CD14-positive monocyte (primary cell): Measurements from ENCODE around the gene CDC40. TPM values are rescaled to one million over a fixed set of nuclear protein-coding genes. Genes with fewer than 3 reads are reported as not detected.
"Not testable (repeated sequence)": the region's sequence is repeated elsewhere in the genome, so short reads cannot be mapped to it uniquely, and the experiment has no call there.

Experiments
- DNase-seq, 3 donors: peaks; one replicate each; pipeline ENCODE4 v3.0.0-alpha.2; 2011 to 2022
- H2AFZ ChIP-seq: 2 replicates; pipeline ENCODE4 v1.6.0; 2012; ENCODE audit warnings: mild to moderate bottlenecking, low read depth, low read length, inconsistent platforms; ENCODE audit not compliant: insufficient read depth, poor library complexity, severe bottlenecking
- H3K27ac ChIP-seq, 2 donors: 1 replicate in 1 of 2; 2 replicates in 1 of 2; pipeline ENCODE4 v1.5.1; 2012 to 2013; ENCODE audit warnings: low read length in 2 of 2, control low read depth in 1 of 2, inconsistent platforms in 1 of 2, low read depth in 1 of 2, mild to moderate bottlenecking in 1 of 2
- H3K27me3 ChIP-seq, 2 donors: one replicate each; pipeline versions ENCODE4 v1.6.0 to v1.6.1; 2011 to 2013; ENCODE audit warnings: low read length in 2 of 2; ENCODE audit not compliant: control insufficient read depth in 2 of 2, insufficient read depth in 2 of 2
- H3K36me3 ChIP-seq, 2 donors: replicated peaks in 1 of 2; 1 replicate in 1 of 2; 2 replicates in 1 of 2; pipeline versions ENCODE4 v1.5.1 to v1.6.1; 2012 to 2013; ENCODE audit warnings: low read length in 2 of 2, control low read depth in 1 of 2, inconsistent platforms in 1 of 2, mild to moderate bottlenecking in 1 of 2; ENCODE audit not compliant: insufficient read depth in 2 of 2, control insufficient read depth in 1 of 2
- H3K4me1 ChIP-seq, 2 donors: 1 replicate in 1 of 2; 2 replicates in 1 of 2; pipeline versions ENCODE4 v1.5.1 to v1.6.1; 2012 to 2013; ENCODE audit warnings: low read length in 2 of 2, control low read depth in 1 of 2, inconsistent platforms in 1 of 2, mild to moderate bottlenecking in 1 of 2, moderate library complexity in 1 of 2; ENCODE audit not compliant: insufficient read depth in 2 of 2, control insufficient read depth in 1 of 2
- H3K4me2 ChIP-seq: replicated peaks from 2 replicates; pipeline ENCODE3; 2012; ENCODE audit warnings: low read length, moderate library complexity, mild to moderate bottlenecking; ENCODE audit not compliant: poor library complexity, severe bottlenecking; ENCODE audit errors: extremely low read depth
- H3K4me3 ChIP-seq, 3 experiments: fragments of 200-600 bp in 1 of 3; sonication (generic) in 1 of 3; replicated peaks in 1 of 3; 1 replicate in 2 of 3; 2 replicates in 1 of 3; pipeline ENCODE4 v1.5.1; 2011 to 2013; ENCODE audit warnings: low read length in 3 of 3, mild to moderate bottlenecking in 3 of 3, control low read depth in 2 of 3, low read depth in 2 of 3, inconsistent platforms in 1 of 3, moderate library complexity in 1 of 3
- H3K79me2 ChIP-seq: 2 replicates; pipeline ENCODE4 v1.6.0; 2012; ENCODE audit warnings: mild to moderate bottlenecking, control low read depth, inconsistent platforms, low read length, moderate library complexity; ENCODE audit not compliant: insufficient read depth
- H3K9ac ChIP-seq: 2 replicates; pipeline ENCODE4 v1.6.0; 2017; ENCODE audit warnings: low read length, mild to moderate bottlenecking; ENCODE audit not compliant: insufficient read depth, poor library complexity, severe bottlenecking
- H3K9me3 ChIP-seq, 2 donors: replicated peaks in 1 of 2; 1 replicate in 1 of 2; 2 replicates in 1 of 2; pipeline versions ENCODE4 v1.5.1 to v1.6.1; 2012 to 2013; ENCODE audit warnings: low read length in 2 of 2, control low read depth in 1 of 2; ENCODE audit not compliant: control insufficient read depth in 1 of 2, insufficient read depth in 1 of 2
- H4K20me1 ChIP-seq: 2 replicates; pipeline ENCODE4 v1.6.0; 2012; ENCODE audit warnings: mild to moderate bottlenecking, low read length, control low read depth, moderate library complexity; ENCODE audit not compliant: insufficient read depth
- H3K27ac Mint-ChIP-seq, 7 donors: one replicate each; pipeline ENCODE4 v1.8.0; 2020; ENCODE audit warnings: mild to moderate bottlenecking in 7 of 7, mixed read lengths in 7 of 7, moderate library complexity in 6 of 7, inconsistent platforms in 2 of 7
- H3K27me3 Mint-ChIP-seq, 3 donors: one replicate each; pipeline ENCODE4 v1.8.0; 2021 to 2022; ENCODE audit warnings: low read depth in 3 of 3, mild to moderate bottlenecking in 3 of 3, mixed read lengths in 3 of 3, moderate library complexity in 3 of 3, inconsistent platforms in 1 of 3
- H3K36me3 Mint-ChIP-seq, 2 donors: one replicate each; pipeline ENCODE4 v1.8.0; 2020; ENCODE audit warnings: mixed read lengths in 2 of 2, inconsistent platforms in 1 of 2, mild to moderate bottlenecking in 1 of 2
- H3K4me1 Mint-ChIP-seq: one replicate; pipeline ENCODE4 v1.8.0; 2020; ENCODE audit warnings: mild to moderate bottlenecking, mixed read lengths
- H3K4me3 Mint-ChIP-seq, 2 donors: one replicate each; pipeline ENCODE4 v1.8.0; 2020; ENCODE audit warnings: mild to moderate bottlenecking in 2 of 2, mixed read lengths in 2 of 2, moderate library complexity in 1 of 2
- H3K9me3 Mint-ChIP-seq, 7 donors: one replicate each; pipeline ENCODE4 v1.8.0; 2020 to 2022; ENCODE audit warnings: mixed read lengths in 7 of 7, mild to moderate bottlenecking in 6 of 7, moderate library complexity in 6 of 7, inconsistent platforms in 2 of 7
- CTCF ChIP-seq: fragments of 200-600 bp; IDR thresholded peaks from one replicate; pipeline ENCODE4 v1.8.0; 2022; ENCODE audit warnings: antibody characterized with exemption, mild to moderate bottlenecking
- WGBS: methylation state at CpG from one replicate; pipeline ENCODE4 v1.1.5; 2013; ENCODE audit warnings: missing lambda C conversion rate; ENCODE audit not compliant: insufficient coverage; 5-methylcytosine and 5-hydroxymethylcytosine counted together
- intact Hi-C, 2 donors: fragments of 100-400 bp; cut with micrococcal nuclease; formaldehyde crosslinking; loops; one replicate each; pipeline versions ENCODE4 v1.15.0 to v1.15.1; 2023
- polyA plus RNA-seq, 3 donors: library from polyadenylated mRNA; depleted of rRNA in 1 of 3; unstranded in 2 of 3; stranded (reverse) in 1 of 3; fragments of 300-500 nt in 2 of 3; fragments of >200 nt in 1 of 3; fragmentation: Illumina TruSeq in 2 of 3; gene quantifications; 1 replicate in 2 of 3; 2 replicates in 1 of 3; pipeline ENCODE4 v1.2.3, GENCODE V29; 2012 to 2021

The CDC40 gene
- polyA plus RNA-seq, 3 donors, result 13.6 to 26.4 (median 17.0) TPM

GRCh38 chr6:110271732-110272022 lies 91.5 kb downstream of the CDC40 start:
- Histone ChIP-seq H3K27me3 (no peaks in the 10 kb centered on the region), H3K79me2 (no peaks in the 10 kb centered on the region), H3K36me3 (no peaks in the 10 kb centered on the region), H4K20me1 (no peaks in the 10 kb centered on the region), H3K4me1 (no peaks in the 10 kb centered on the region), H3K4me2 (no peak overlapping the region), H3K9me3 (no peaks in the 10 kb centered on the region), H3K4me3 (no peak overlapping the region), H3K9ac (no peak overlapping the region), H3K27ac (no peak overlapping the region), H2AFZ (no peak overlapping the region)
- no CpG with 5 or more reads among the region's 1 CpG for WGBS
- intact Hi-C loops, result no loop called here
- no peaks in the 10 kb centered on the region for H3K4me1 Mint-ChIP-seq
- H3K36me3 Mint-ChIP-seq, result no peaks in the 10 kb centered on the region
- DNase-seq, result no peak
- TF ChIP-seq CTCF, result no peak
- H3K27ac Mint-ChIP-seq, result no peak overlapping the region
- peaks cover 0 to 3% (median 0%) of the 10 kb centered on the region in 3 donors for H3K27me3 Mint-ChIP-seq
- no peak overlapping the region for H3K4me3 Mint-ChIP-seq
- H3K9me3 Mint-ChIP-seq, result peaks cover 0 to 8% (median 2%) of the 10 kb centered on the region in 7 donors

GRCh38 chr6:110272781-110273180 lies 92.6 kb downstream of the CDC40 start:
- H3K4me1 ChIP-seq, H3K27ac ChIP-seq, H4K20me1 ChIP-seq, H3K4me3 ChIP-seq, H3K9me3 Mint-ChIP-seq, H3K4me1 Mint-ChIP-seq, H3K36me3 Mint-ChIP-seq, H3K36me3 ChIP-seq, H3K9ac ChIP-seq, H3K4me3 Mint-ChIP-seq, H3K79me2 ChIP-seq, H3K27me3 Mint-ChIP-seq, H3K27ac Mint-ChIP-seq, H3K27me3 ChIP-seq, H2AFZ ChIP-seq, DNase-seq, H3K4me2 ChIP-seq, H3K9me3 ChIP-seq, intact Hi-C loops: not testable (repeated sequence)
